Lung microvascular endothelial cell (primary cell): ENCODE results near the gene CLDN8. TPM values are rescaled to one million over a fixed set of nuclear protein-coding genes. Genes with fewer than 3 reads are reported as not detected.

ENCODE experiments used
- DNase-seq, 2 donors: peaks; one replicate each; pipeline versions ENCODE4 v3.0.0 to v3.0.0-alpha.2; 2010; ENCODE audit warnings: low read depth in 2 of 2
- total RNA-seq: library from RNA; depleted of rRNA; stranded (reverse); fragments of >200 nt; gene quantifications from 2 replicates; pipeline ENCODE4 v1.2.1, GENCODE V29; 2014

CLDN8 gene
- total RNA-seq, 1 donor from 2014 or later = not detected

GRCh38 chr21:30206551-30207251 is 9.2 kb downstream of the CLDN8 start:
- no peak for DNase-seq

GRCh38 chr21:30200000-30200399 is 15.9 kb downstream of the CLDN8 start:
- no peak for DNase-seq

GRCh38 chr21:30194701-30195299 is 21.1 kb downstream of the CLDN8 start:
- no peak for DNase-seq

- no peak for DNase-seq
Observed at GRCh38 chr21:30193201-30193600, 22.7 kb downstream of the CLDN8 start.

- no peak for DNase-seq
Observed at GRCh38 chr21:30190554-30190953, 25.3 kb downstream of the CLDN8 start.

GRCh38 chr21:30189773-30190172 is 26.1 kb downstream of the CLDN8 start:
- no peak for DNase-seq

- no peak for DNase-seq
Observed at GRCh38 chr21:30186242-30186641, 29.7 kb downstream of the CLDN8 start.

GRCh38 chr21:30168086-30168485 is 47.8 kb downstream of the CLDN8 start:
- no peak for DNase-seq

- DNase-seq = no peak
Observed at GRCh38 chr21:30166705-30167104, 49.2 kb downstream of the CLDN8 start, which contains the start of gene CLDN17. CLDN17 (minus strand) TSS chr21:30166805; CDS start chr21:30166617, 188 bp downstream.

- DNase-seq = no peak
Observed at GRCh38 chr21:30166171-30166570, 49.7 kb downstream of the CLDN8 start.

- DNase-seq = no peak
Observed at GRCh38 chr21:30164796-30165195, 51.1 kb downstream of the CLDN8 start.

Other genes with a start within 250 kb of the CLDN8 start
- not detected in 2 replicates for gene CLDN17, start 49.3 kb downstream of the CLDN8 start, total RNA-seq
- gene KRTAP24-1, start 66.9 kb upstream of the CLDN8 start, total RNA-seq = not detected in 2 replicates
- not detected in 2 replicates for gene KRTAP25-1, start 73.4 kb upstream of the CLDN8 start, total RNA-seq
- not detected in 2 replicates for gene KRTAP26-1, start 104.2 kb upstream of the CLDN8 start, total RNA-seq
- not detected in 2 replicates for gene KRTAP27-1, start 121.6 kb upstream of the CLDN8 start, total RNA-seq
- gene KRTAP23-1, start 132.5 kb upstream of the CLDN8 start, total RNA-seq = not detected in 2 replicates
- gene KRTAP13-2, start 156.2 kb upstream of the CLDN8 start, total RNA-seq = not detected in 2 replicates
- gene KRTAP13-1, start 179.9 kb upstream of the CLDN8 start, total RNA-seq = not detected in 2 replicates
- gene KRTAP13-3, start 209.8 kb upstream of the CLDN8 start, total RNA-seq = not detected in 2 replicates
- not detected in 2 replicates for gene KRTAP13-4, start 214.1 kb upstream of the CLDN8 start, total RNA-seq
- gene KRTAP15-1, start 224.2 kb upstream of the CLDN8 start, total RNA-seq = not detected in 2 replicates